BE2C (cell line): Measurements from ENCODE around the gene NR2F1.

ENCODE experiments used
- DNase-seq: peaks from one replicate; pipeline ENCODE4 v3.0.0-alpha.2; 2020
- H3K27me3 ChIP-seq: fragments of 250-450 bp; sonication (Bioruptor Pico); 2 replicates; pipeline ENCODE4 v1.5.1; 2020; ENCODE audit warnings: mild to moderate bottlenecking
- H3K36me3 ChIP-seq: fragments of 250-450 bp; sonication (Bioruptor Pico); 2 replicates; pipeline ENCODE4 v1.5.1; 2020; ENCODE audit warnings: mild to moderate bottlenecking
- H3K4me1 ChIP-seq: fragments of 250-450 bp; sonication (Bioruptor Pico); 2 replicates; pipeline ENCODE4 v1.5.1; 2020
- H3K4me3 ChIP-seq: 2 replicates; pipeline ENCODE4 v1.5.1; 2011; ENCODE audit warnings: low read depth, low read length
- H3K9me3 ChIP-seq: fragments of 250-450 bp; sonication (Bioruptor Pico); 2 replicates; pipeline ENCODE4 v1.5.1; 2020
- CTCF ChIP-seq: IDR thresholded peaks from 2 replicates; pipeline ENCODE4 v1.5.1; 2012; ENCODE audit warnings: mild to moderate bottlenecking, low read depth, low read length

The NR2F1 gene

GRCh38 chr5:93608855-93609254 is 25.8 kb downstream of the NR2F1 start:
- peaks cover 50% of the 10 kb centered on the region for H3K27me3 ChIP-seq
- no peaks in the 10 kb centered on the region for H3K36me3 ChIP-seq
- DNase-seq: no peak
- no peak for TF ChIP-seq CTCF
- H3K9me3 ChIP-seq: no peaks in the 10 kb centered on the region
- H3K4me1 ChIP-seq: no peaks in the 10 kb centered on the region
- H3K4me3 ChIP-seq: no peak overlapping the region

- Histone ChIP-seq H3K27me3 (peaks cover 50% of the 10 kb centered on the region), H3K36me3 (no peaks in the 10 kb centered on the region), H3K4me3 (no peak overlapping the region), H3K4me1 (no peaks in the 10 kb centered on the region), H3K9me3 (no peaks in the 10 kb centered on the region)
- TF ChIP-seq CTCF: no peak
- no peak for DNase-seq
Measured at GRCh38 chr5:93609762-93610161, 26.7 kb downstream of the NR2F1 start.

GRCh38 chr5:93610581-93611272 is 27.7 kb downstream of the NR2F1 start:
- Histone ChIP-seq H3K27me3 (peaks cover 49% of the 10 kb centered on the region), H3K4me3 (no peak overlapping the region), H3K4me1 (no peaks in the 10 kb centered on the region), H3K9me3 (no peaks in the 10 kb centered on the region), H3K36me3 (no peaks in the 10 kb centered on the region)
- TF ChIP-seq CTCF: no peak
- no peak for DNase-seq

GRCh38 chr5:93611273-93611975 is 28.4 kb downstream of the NR2F1 start:
- H3K9me3 ChIP-seq: no peaks in the 10 kb centered on the region
- H3K27me3 ChIP-seq: peaks cover 47% of the 10 kb centered on the region
- DNase-seq: no peak
- no peaks in the 10 kb centered on the region for H3K36me3 ChIP-seq
- peak overlapping the region; percentile 52 for H3K4me3 ChIP-seq
- TF ChIP-seq CTCF: no peak
- no peaks in the 10 kb centered on the region for H3K4me1 ChIP-seq

- peak; percentile 46 for DNase-seq
- Histone ChIP-seq H3K27me3 (peaks cover 47% of the 10 kb centered on the region), H3K9me3 (no peaks in the 10 kb centered on the region), H3K36me3 (no peaks in the 10 kb centered on the region), H3K4me1 (no peaks in the 10 kb centered on the region), H3K4me3 (peak overlapping the region; percentile 52)
- no peak for TF ChIP-seq CTCF
Measured at GRCh38 chr5:93611976-93612854, 29.2 kb downstream of the NR2F1 start.
